Stromal cell of bone marrow (primary cell): ENCODE data around the gene MEX3B.
"Not testable (repeated sequence)": the region's sequence is repeated elsewhere in the genome, so short reads cannot be mapped to it uniquely, and the experiment has no call there.

Experiments
- DNase-seq: peaks from one replicate; pipeline ENCODE4 v3.0.0-alpha.2; 2012; ENCODE audit warnings: low read depth

The MEX3B gene

GRCh38 chr15:82005239-82005638, 40.6 kb downstream of the MEX3B start:
- no peak for DNase-seq

- DNase-seq, result no peak
Measured at GRCh38 chr15:82003916-82004315, 41.9 kb downstream of the MEX3B start.

DNA sequence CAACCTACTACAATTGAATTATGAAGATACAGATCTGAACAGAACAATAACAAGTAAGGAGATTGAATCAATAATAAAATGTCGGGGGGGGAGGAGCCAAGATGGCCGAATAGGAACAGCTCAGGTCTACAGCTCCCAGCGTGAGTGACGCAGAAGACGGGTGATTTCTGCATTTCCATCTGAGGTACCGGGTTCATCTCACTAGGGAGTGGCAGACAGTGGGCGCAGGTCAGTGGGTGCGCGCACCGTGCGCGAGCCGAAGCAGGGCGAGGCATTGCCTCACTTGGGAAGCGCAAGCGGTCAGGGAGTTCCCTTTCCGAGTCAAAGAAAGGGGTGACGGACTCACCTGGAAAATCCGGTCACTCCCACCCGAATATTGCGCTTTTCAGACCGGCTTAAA, 50.7 kb downstream of the MEX3B start:
- DNase-seq, result not testable (repeated sequence)

DNA sequence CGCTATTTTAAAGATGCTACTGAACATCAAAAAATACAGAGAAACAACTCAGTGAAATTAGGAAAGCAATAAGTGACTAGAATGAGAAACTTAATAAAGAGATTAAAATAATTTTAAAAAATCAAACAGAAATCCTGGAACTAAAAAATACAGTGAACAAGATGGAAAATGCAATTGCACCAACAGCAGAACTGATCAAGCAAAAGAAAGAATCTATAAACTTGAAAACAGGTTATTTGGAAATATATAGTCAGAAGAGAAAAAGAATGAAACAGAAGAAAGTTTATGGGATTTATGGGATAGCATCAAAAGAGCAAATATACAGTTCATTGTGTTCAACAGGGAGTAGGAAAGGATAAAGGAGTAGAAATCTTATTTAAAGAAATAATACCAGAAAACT, 53.3 kb downstream of the MEX3B start:
- no peak for DNase-seq
